MCF 10A (cell line): ENCODE measurements around the gene CHRNA5. TPM values are rescaled to one million over a fixed set of nuclear protein-coding genes. Genes with fewer than 3 reads are reported as not detected.

ENCODE experiments used
- BruUV-seq: library from RNA; stranded (reverse); fragments of 400-500 nt; replicated peaks from 2 replicates; lab custom pipeline; 2021; lab: Mats Ljungman, UMichigan
- CTCF ChIA-PET: fragments of 300-600 bp; sonication (Branson Sonifier 250); formaldehyde crosslinking; extraction: SDS; loops from one replicate; lab custom pipeline; 2021; ENCODE audit warnings: antibody characterized with exemption, inconsistent platforms; lab: Yijun Ruan, JAX
- POLR2A ChIA-PET: fragments of 300-600, 350-650 bp; sonication (Branson Sonifier 250); formaldehyde crosslinking; extraction: SDS; loops from one replicate; lab custom pipeline; 2020; ENCODE audit warnings: antibody characterized with exemption, inconsistent platforms; lab: Yijun Ruan, JAX
- DNase-seq: peaks from one replicate; pipeline ENCODE4 v3.0.0-alpha.2; 2018; ENCODE audit not compliant: unreplicated experiment
- H3K27ac Mint-ChIP-seq: one replicate; pipeline ENCODE4 v1.8.0; 2022; ENCODE audit warnings: mild to moderate bottlenecking, low read depth, mixed read lengths; ENCODE audit not compliant: unreplicated experiment
- H3K27me3 Mint-ChIP-seq: one replicate; pipeline ENCODE4 v1.8.0; 2022; ENCODE audit warnings: mixed read lengths; ENCODE audit not compliant: insufficient read depth, unreplicated experiment
- H3K36me3 Mint-ChIP-seq: one replicate; pipeline ENCODE4 v1.8.0; 2022; ENCODE audit warnings: mild to moderate bottlenecking, moderate library complexity, mixed read lengths; ENCODE audit not compliant: insufficient read depth, unreplicated experiment
- H3K4me1 Mint-ChIP-seq: one replicate; pipeline ENCODE4 v1.8.0; 2022; ENCODE audit warnings: mixed read lengths; ENCODE audit not compliant: insufficient read depth, unreplicated experiment
- H3K4me3 Mint-ChIP-seq: one replicate; pipeline ENCODE4 v1.8.0; 2022; ENCODE audit warnings: mild to moderate bottlenecking, moderate library complexity, mixed read lengths; ENCODE audit not compliant: unreplicated experiment
- H3K9me3 Mint-ChIP-seq: one replicate; pipeline ENCODE4 v1.8.0; 2022; ENCODE audit warnings: mixed read lengths; ENCODE audit not compliant: unreplicated experiment
- CTCF ChIP-seq: fragments of 200-600 bp; IDR thresholded peaks from one replicate; pipeline ENCODE4 v1.8.0; 2022; ENCODE audit warnings: antibody characterized with exemption, mild to moderate bottlenecking; ENCODE audit not compliant: unreplicated experiment
- intact Hi-C: fragments of 100-400 bp; cut with micrococcal nuclease; formaldehyde crosslinking; loops from 2 replicates; pipeline ENCODE4 v1.14.1; 2022
- total RNA-seq: library from RNA; stranded (reverse); gene quantifications from 2 replicates; pipeline ENCODE4 v1.2.3, GENCODE V29; 2022

CHRNA5 gene
- total RNA-seq, 1 experiment from 2014 or later = 2.3 TPM

DNA sequence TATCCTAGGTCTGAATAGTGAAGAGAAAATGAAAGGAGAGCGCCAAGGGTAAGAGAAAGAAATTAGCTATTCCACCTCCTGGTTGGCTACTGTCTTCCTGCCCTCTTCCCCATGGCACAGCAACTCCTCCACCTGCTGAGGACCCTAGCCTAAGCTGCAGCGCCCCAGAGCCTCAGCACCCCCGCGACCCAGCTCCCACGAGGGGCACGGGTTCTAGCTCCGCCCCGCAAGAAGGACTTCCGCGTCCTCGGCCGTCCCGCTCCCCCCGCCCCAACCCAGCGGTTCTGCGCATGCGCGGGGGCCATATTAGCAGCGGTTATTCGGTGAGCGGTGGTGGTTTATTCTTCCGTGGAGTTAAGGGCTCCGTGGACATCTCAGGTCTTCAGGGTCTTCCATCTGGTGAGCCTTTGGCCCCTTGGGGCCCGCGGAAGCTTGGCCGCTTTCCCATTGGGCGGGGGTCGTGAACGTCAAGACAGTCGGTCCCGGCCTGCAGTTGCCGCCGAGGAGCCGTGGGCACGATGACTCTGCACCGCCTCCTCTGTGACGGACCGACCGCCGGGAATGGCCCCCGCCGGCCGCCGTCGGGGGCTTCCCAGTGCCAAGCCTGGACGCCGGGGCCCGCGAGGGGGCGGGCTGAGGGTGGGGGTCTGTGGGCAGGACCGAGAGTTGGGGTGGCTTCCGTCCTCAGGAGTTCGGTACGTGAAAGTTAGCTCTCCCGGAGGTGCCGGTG, 25.0 kb upstream of the CHRNA5 start, which contains the start of gene PSMA4:
Gene PSMA4, plus strand, starts transcription at position 304 of the 730 bp plus-strand sequence. CDS start 1,484 bp downstream, outside the sequence.
- CTCF ChIA-PET = interaction anchor here (0.6 to 2.1 kb wide), 4 partner anchors 26 to 169 kb away, joined by 3 to 6 read pairs (median 5); no protein-coding TSS in a partner anchor
- BruUV-seq = no TSS peak
- peak within 1 kb of the TSS; percentile 97 for H3K27ac Mint-ChIP-seq

DNA sequence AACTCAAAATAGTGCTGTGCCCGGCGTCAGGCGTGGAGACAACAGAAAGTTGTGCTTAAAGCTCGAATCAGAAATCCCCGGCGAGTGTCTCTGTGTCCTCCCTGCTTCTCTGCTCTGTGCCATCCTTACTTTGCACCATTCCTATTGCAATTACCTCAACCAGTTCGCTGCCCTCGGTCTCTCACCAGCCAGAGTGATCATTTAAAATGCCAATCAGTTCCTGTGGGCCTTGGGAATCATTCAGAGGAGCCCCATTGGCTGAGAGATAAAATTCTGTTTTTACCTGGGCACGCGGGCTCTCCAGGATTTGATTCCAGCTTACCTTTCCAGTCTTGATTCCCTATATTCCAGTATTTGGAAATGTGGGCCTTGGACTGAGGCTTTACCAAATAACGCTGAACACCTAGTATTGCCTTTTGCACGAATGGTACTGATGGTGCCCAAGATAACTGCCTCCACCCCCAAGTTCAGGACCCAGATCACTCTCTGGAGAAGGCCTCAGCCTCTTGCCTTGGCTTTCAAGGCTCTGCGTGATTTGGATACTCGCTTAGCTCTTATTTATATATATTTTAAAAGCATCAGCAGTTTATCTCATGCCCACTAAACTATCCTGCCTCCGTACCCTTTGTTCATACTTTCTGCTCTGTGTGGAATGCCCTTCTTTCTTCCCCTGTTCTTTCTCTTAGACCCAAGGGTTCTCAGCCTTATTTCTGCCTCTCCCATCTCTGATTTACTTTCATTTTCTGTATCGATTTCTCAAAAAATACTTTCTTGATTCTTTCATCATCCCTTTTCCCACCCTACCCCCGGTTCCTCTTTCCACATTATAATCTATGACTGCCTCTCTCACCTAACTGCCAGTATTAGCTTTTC, 24.2 kb upstream of the CHRNA5 start:
- H3K9me3 Mint-ChIP-seq = no peaks in the 10 kb centered on the region
- no TSS peak for BruUV-seq
- H3K36me3 Mint-ChIP-seq = peaks cover 54% of the 10 kb centered on the region
- peaks cover 14% of the 10 kb centered on the region for H3K4me1 Mint-ChIP-seq
- intact Hi-C loops = loop anchor here (2.0 kb wide), 1 partner anchor 24 kb away; the partner anchor contains the start of gene CHRNA5
- DNase-seq = peak; percentile 1
- ChIA-PET CTCF (interaction anchor here (1.5 to 2.1 kb wide), 2 partner anchors 25 to 169 kb away, joined by 5 to 6 read pairs; no protein-coding TSS in a partner anchor), POLR2A (interaction anchor here (0.6 to 4.7 kb wide), 21 partner anchors 9 to 852 kb away, joined by 3 to 67 read pairs (median 6); partner anchors contain the start of genes CHRNA5, HYKK, IREB2 and SKIC8)
- H3K4me3 Mint-ChIP-seq = peak overlapping the region; percentile 92
- no peak for TF ChIP-seq CTCF
- H3K27me3 Mint-ChIP-seq = no peaks in the 10 kb centered on the region
- peak overlapping the region; percentile 97 for H3K27ac Mint-ChIP-seq

More for the DNA sequence above, 25.0 kb upstream of the CHRNA5 start, which contains the start of gene PSMA4:
- no peak for TF ChIP-seq CTCF
- Mint-ChIP-seq H3K4me3 (peak within 1 kb of the TSS; percentile 92), H3K9me3 (no peaks in the 10 kb centered on the region), H3K4me1 (peaks cover 14% of the 10 kb centered on the region), H3K36me3 (peaks cover 46% of the 10 kb centered on the region), H3K27me3 (no peaks in the 10 kb centered on the region)
- POLR2A ChIA-PET = interaction anchor here (0.6 to 4.7 kb wide), 30 partner anchors 8 to 853 kb away, joined by 3 to 67 read pairs (median 5); partner anchors contain the start of genes CHRNA5, HYKK, IDH3A and IREB2
- intact Hi-C loops = loop anchor here (2.0 kb wide), 1 partner anchor 24 kb away; the partner anchor contains the start of gene CHRNA5
- peak; percentile 88 for DNase-seq

DNA sequence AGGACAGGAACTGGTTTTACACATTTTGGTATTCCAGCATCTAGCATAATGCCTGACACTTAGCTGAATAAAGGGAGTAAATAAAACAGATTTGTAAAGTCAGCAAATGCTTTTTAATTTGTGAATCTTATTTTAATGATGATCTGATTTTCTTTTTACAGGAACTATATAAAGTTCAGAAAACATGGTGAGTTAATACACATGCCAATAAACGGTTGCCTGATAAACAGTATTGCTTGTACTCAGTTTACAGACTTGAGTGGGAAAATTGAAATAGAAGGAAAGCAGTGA, 23.6 kb upstream of the CHRNA5 start:
- ChIA-PET CTCF (interaction anchor here (1.5 to 2.1 kb wide), 2 partner anchors 25 to 168 kb away, joined by 5 to 6 read pairs; no protein-coding TSS in a partner anchor), POLR2A (interaction anchor here (0.9 to 4.7 kb wide), 9 partner anchors 8 to 257 kb away, joined by 3 to 67 read pairs (median 7); partner anchors contain the start of genes CHRNA5, HYKK, IREB2 and SKIC8)
- no peaks in the 10 kb centered on the region for H3K27me3 Mint-ChIP-seq
- H3K9me3 Mint-ChIP-seq = no peaks in the 10 kb centered on the region
- intact Hi-C loops = loop anchor here (2.0 kb wide), 1 partner anchor 23 kb away; the partner anchor contains the start of gene CHRNA5
- peak overlapping the region; percentile 97 for H3K27ac Mint-ChIP-seq
- TF ChIP-seq CTCF = no peak
- TSS peak; percentile 39 for BruUV-seq
- H3K4me3 Mint-ChIP-seq = peak overlapping the region; percentile 92
- peaks cover 14% of the 10 kb centered on the region for H3K4me1 Mint-ChIP-seq
- DNase-seq = no peak
- H3K36me3 Mint-ChIP-seq = peaks cover 60% of the 10 kb centered on the region
